ENCODE data around the gene TMEM62. TPM values are rescaled to one million over a fixed set of nuclear protein-coding genes. Genes with fewer than 3 reads are reported as not detected.

TMEM62 gene
- total and polyA plus RNA-seq, 2 of the 8 experiments (the other 6 are each of a cell fraction or from before 2014, with no cell fraction given) = 2.0 to 4.0 TPM

DNA sequence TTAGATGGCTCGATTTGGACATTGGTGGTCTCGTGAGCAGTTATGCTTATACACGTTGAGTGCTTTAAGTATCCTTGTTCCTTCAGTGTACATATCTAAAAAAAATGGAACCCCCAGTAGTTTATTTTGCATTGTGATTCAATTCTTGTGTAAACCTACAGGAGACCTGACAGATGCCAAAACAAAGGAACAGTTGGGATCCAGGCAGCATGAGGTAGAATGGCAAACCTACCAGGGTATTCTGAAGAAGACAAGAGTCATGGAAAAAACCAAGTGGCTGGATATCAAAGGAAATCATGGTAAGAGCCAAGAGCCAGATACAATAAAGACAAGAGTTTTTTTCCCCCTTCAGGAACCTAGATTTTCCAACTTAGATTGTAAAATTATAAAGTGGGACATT is 2.0 kb downstream of the TMEM62 start:
- Histone ChIP-seq H3K4me3 (ENCODE audit: extremely low read depth in 1 of 4, insufficient read depth in 2 of 4, low read depth in 3 of 4, low read length in 4 of 4) (no peak overlapping the region), H3K18ac (ENCODE audit: extremely low read depth, low read length) (no peak overlapping the region), H2BK120ac (replicated peaks; ENCODE audit: low read depth, low read length) (no peak overlapping the region), H3K4ac (replicated peaks; ENCODE audit: insufficient read length, low read depth, low read length) (no peak overlapping the region), H3K4me2 (ENCODE audit: insufficient read depth in 1 of 2, low read depth in 2 of 2, low read length in 2 of 2) (peak overlapping the region in 1 of 2 experiments; percentile 10; a peak in 1 of 4 replicates), H4K5ac (ENCODE audit: insufficient read length, low read depth, low read length) (no peak overlapping the region), H2BK5ac (ENCODE audit: low read depth, low read length) (no peak overlapping the region), H3K27ac (ENCODE audit: low read depth, low read length) (no peak overlapping the region), H3K4me1 (replicated peaks in 1 of 4; ENCODE audit: control insufficient read depth in 3 of 4, insufficient read depth in 4 of 4, low read length in 3 of 4) (peaks cover 0 to 6% (median 2%) of the 10 kb centered on the region in 4 experiments; a peak in 2 of 7 replicates), H3K56ac (replicated peaks; ENCODE audit: insufficient read length, low read depth, low read length) (no peak overlapping the region), H2BK20ac (ENCODE audit: low read length) (no peak overlapping the region), H2BK12ac (ENCODE audit: low read depth, low read length) (no peak overlapping the region), H3K9me3 (ENCODE audit: insufficient read depth in 2 of 2, low read depth in 1 of 2, low read length in 1 of 2) (no peaks in the 10 kb centered on the region), H4K8ac (ENCODE audit: extremely low read depth, insufficient read depth, low read length) (no peak overlapping the region), H3K23me2 (ENCODE audit: low read depth, low read length) (peaks cover 9% of the 10 kb centered on the region; the same call in 1 of the 2 replicates), H3K23ac (ENCODE audit: insufficient read length) (no peak overlapping the region), H3K14ac (ENCODE audit: insufficient read length) (no peak overlapping the region), H3K79me1 (ENCODE audit: low read depth, low read length) (no peaks in the 10 kb centered on the region), H2BK15ac (ENCODE audit: low read length) (no peak overlapping the region), H4K20me1 (replicated peaks in 1 of 2; ENCODE audit: control insufficient read depth in 1 of 2, insufficient read depth in 2 of 2, low read length in 2 of 2) (no peaks in the 10 kb centered on the region), H3K9ac (replicated peaks in 1 of 4; ENCODE audit: extremely low read depth in 1 of 4, low read depth in 3 of 4, low read length in 3 of 4) (no peak overlapping the region), H3K36me3 (ENCODE audit: control insufficient read depth in 2 of 4, insufficient read depth in 4 of 4, low read length in 3 of 4) (no peaks in the 10 kb centered on the region; a peak in 1 of 8 replicates), H3K27me3 (replicated peaks in 1 of 4; ENCODE audit: control insufficient read depth in 3 of 4, extremely low read depth in 1 of 4, insufficient read depth in 3 of 4, low read length in 3 of 4) (peaks cover 2 to 27% (median 16%) of the 10 kb centered on the region in 4 experiments; a peak in 6 of 7 replicates), H3K79me2 (ENCODE audit: control insufficient read depth in 1 of 2, insufficient read depth in 2 of 2, low read length in 2 of 2) (no peaks in the 10 kb centered on the region), H4K91ac (replicated peaks; ENCODE audit: insufficient read length, low read length) (no peak overlapping the region), H2AFZ (ENCODE audit: low read length) (no peak overlapping the region), H2AK5ac (ENCODE audit: low read depth, low read length) (no peak overlapping the region)
- 51% methylated on average over 3 of the region's 3 CpGs; no CpG with 5 or more reads in 1 of the 2 experiments for WGBS, 2 experiments (ENCODE audit: extremely low coverage in 1 of 2, insufficient coverage in 1 of 2, insufficient read length in 1 of 2, insufficient replicate concordance in 2 of 2, low coverage in 1 of 2, low lambda C conversion rate in 2 of 2, missing lambda C conversion rate in 1 of 2)
- DNase-seq (ENCODE audit: low read depth in 1 of 2, low spot score in 2 of 2) (no peak), FAIRE-seq (no peak)
- TF ChIP-seq TEAD4 (IDR thresholded peaks at IDR 0.05; ENCODE audit: low read depth, low read length) (no peak), SP1 (IDR thresholded peaks at IDR 0.05; ENCODE audit: low read depth, low read length) (0 out of 2 replicates have a peak, but pooled peaks have one; percentile 25)
- POLR2A ChIA-PET (ENCODE audit: partially characterized antibody) = no interaction called here
- CTCF ChIA-PET (ENCODE audit: partially characterized antibody) = no interaction called here
